Common myeloid progenitor, CD34-positive (primary cell): ENCODE measurements around the gene IQCB1. TPM values are rescaled to one million over a fixed set of nuclear protein-coding genes. Genes with fewer than 3 reads are reported as not detected.

ENCODE experiments used
- CTCF ChIA-PET: fragments of 350-600 bp; sonication (Branson Sonifier 250); formaldehyde crosslinking; loops from one replicate; lab custom pipeline; 2021; ENCODE audit warnings: antibody characterized with exemption; lab: Charles Lee
- POLR2A ChIA-PET: fragments of 350-600 bp; sonication (Branson Sonifier 250); formaldehyde crosslinking; loops from one replicate; lab custom pipeline; 2021; ENCODE audit warnings: antibody characterized with exemption; lab: Charles Lee
- DNase-seq, 3 donors: peaks; one replicate each; pipeline versions ENCODE4 v3.0.0 to v3.0.0-alpha.2; 2013
- H3K27ac ChIP-seq, 2 experiments: 1 replicate in 1 of 2; 2 replicates in 1 of 2; pipeline ENCODE4 v1.7.0; 2013; ENCODE audit warnings: inconsistent platforms in 2 of 2, low read length in 2 of 2, mild to moderate bottlenecking in 2 of 2, low read depth in 1 of 2, moderate library complexity in 1 of 2; ENCODE audit not compliant: severe bottlenecking in 2 of 2, insufficient read depth in 1 of 2, poor library complexity in 1 of 2
- H3K27me3 ChIP-seq, 5 experiments: replicated peaks in 2 of 5; 1 replicate in 3 of 5; 2 replicates in 2 of 5; pipeline versions ENCODE4 v1.6.1 to v1.7.0; 2013; ENCODE audit warnings: low read length in 4 of 5, mild to moderate bottlenecking in 2 of 5, moderate library complexity in 2 of 5, inconsistent platforms in 1 of 5; ENCODE audit not compliant: insufficient read depth in 5 of 5, control insufficient read depth in 4 of 5
- H3K36me3 ChIP-seq, 4 experiments: 1 replicate in 2 of 4; 2 replicates in 2 of 4; pipeline versions ENCODE4 v1.6.1 to v1.7.0; 2013; ENCODE audit warnings: low read length in 3 of 4, control low read depth in 1 of 4, mild to moderate bottlenecking in 1 of 4; ENCODE audit not compliant: control insufficient read depth in 4 of 4, insufficient read depth in 4 of 4
- H3K4me1 ChIP-seq, 4 experiments: 1 replicate in 3 of 4; 2 replicates in 1 of 4; pipeline versions ENCODE4 v1.6.1 to v1.7.1; 2013; ENCODE audit warnings: low read length in 3 of 4, mild to moderate bottlenecking in 3 of 4, control low read depth in 1 of 4, inconsistent platforms in 1 of 4, moderate library complexity in 1 of 4; ENCODE audit not compliant: control insufficient read depth in 4 of 4, insufficient read depth in 4 of 4; ENCODE audit errors: control extremely low read depth in 1 of 4
- H3K4me3 ChIP-seq, 7 experiments: 1 replicate in 4 of 7; 2 replicates in 3 of 7; pipeline versions ENCODE4 v1.5.1 to v1.7.0; 2013; ENCODE audit warnings: mild to moderate bottlenecking in 7 of 7, low read length in 6 of 7, moderate library complexity in 6 of 7, inconsistent platforms in 2 of 7, low read depth in 2 of 7, control low read depth in 1 of 7; ENCODE audit not compliant: insufficient read depth in 4 of 7, control insufficient read depth in 1 of 7; ENCODE audit errors: extremely low read depth in 1 of 7
- H3K9me3 ChIP-seq, 5 experiments: 1 replicate in 4 of 5; 2 replicates in 1 of 5; pipeline versions ENCODE4 v1.6.1 to v1.7.1; 2013; ENCODE audit warnings: low read length in 4 of 5, mild to moderate bottlenecking in 2 of 5, inconsistent platforms in 1 of 5, low read depth in 1 of 5, moderate library complexity in 1 of 5; ENCODE audit not compliant: control insufficient read depth in 4 of 5, insufficient read depth in 2 of 5; ENCODE audit errors: control extremely low read depth in 1 of 5
- WGBS: methylation state at CpG from one replicate; pipeline ENCODE4 v1.1.5; 2013; ENCODE audit not compliant: insufficient coverage; 5-methylcytosine and 5-hydroxymethylcytosine counted together
- polyA plus RNA-seq: library from polyadenylated mRNA; unstranded; fragments of 120-200 nt; gene quantifications from one replicate; pipeline ENCODE4 v1.2.1, GENCODE V29; 2013

Gene IQCB1, protein sequence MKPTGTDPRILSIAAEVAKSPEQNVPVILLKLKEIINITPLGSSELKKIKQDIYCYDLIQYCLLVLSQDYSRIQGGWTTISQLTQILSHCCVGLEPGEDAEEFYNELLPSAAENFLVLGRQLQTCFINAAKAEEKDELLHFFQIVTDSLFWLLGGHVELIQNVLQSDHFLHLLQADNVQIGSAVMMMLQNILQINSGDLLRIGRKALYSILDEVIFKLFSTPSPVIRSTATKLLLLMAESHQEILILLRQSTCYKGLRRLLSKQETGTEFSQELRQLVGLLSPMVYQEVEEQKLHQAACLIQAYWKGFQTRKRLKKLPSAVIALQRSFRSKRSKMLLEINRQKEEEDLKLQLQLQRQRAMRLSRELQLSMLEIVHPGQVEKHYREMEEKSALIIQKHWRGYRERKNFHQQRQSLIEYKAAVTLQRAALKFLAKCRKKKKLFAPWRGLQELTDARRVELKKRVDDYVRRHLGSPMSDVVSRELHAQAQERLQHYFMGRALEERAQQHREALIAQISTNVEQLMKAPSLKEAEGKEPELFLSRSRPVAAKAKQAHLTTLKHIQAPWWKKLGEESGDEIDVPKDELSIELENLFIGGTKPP
- 45.1 TPM for polyA plus RNA-seq

DNA sequence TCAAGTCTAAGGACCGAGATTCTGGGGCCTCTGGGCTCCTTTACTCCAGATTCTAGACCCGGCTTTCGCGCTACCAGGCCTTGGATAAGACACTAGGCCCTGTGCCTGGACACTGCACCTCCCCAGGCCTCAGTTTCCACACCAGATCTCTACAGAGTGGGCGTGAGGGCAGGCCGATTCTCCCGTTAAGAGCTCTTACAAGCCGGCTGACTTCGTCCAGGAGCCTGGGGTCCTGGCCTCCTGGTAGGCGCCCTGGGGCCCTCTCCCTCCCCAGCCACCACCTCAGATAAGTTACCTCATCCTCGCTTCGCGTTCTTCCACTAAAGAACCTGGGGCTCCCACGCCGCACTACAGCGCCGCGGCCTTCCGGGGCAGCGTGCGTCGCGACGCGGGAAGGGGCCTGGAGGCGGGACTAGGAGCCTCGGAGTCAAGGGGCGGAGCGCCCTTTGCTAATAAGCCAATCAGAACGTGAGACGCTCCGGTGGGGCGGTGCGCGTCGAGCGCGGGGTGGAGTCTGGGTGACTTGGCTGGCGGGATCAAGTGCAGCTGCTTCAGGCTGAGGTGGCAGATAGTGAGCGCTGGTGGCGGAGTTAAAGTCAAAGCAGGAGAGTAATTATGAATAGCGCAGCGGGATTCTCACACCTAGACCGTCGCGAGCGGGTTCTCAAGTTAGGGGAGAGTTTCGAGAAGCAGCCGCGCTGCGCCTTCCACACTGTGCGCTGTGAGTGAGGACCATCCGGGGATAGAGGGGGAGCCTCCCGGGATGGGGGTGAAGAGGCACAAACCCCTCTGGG lies at the start of gene IQCB1, which contains the start of gene EAF2:
Gene IQCB1, minus strand, starts transcription at position 390 of the 794 bp plus-strand sequence. CDS start 6,100 bp downstream, outside the sequence.
Gene EAF2, plus strand, starts transcription at position 539 of the 794 bp plus-strand sequence. Its CDS starts 77 bp downstream, at position 616.
- ChIA-PET POLR2A (no interaction called here), CTCF (no interaction called here)
- Histone ChIP-seq H3K4me3 (peak within 1 kb of the TSS; percentile 58 to 100 (median 90)), H3K27ac (peak within 1 kb of the TSS; percentile 82 to 93), H3K36me3 (peaks cover 9 to 29% (median 17%) of the 10 kb centered on the region in 4 experiments), H3K27me3 (no peaks in the 10 kb centered on the region), H3K4me1 (peaks cover 17 to 48% (median 25%) of the 10 kb centered on the region in 4 experiments), H3K9me3 (peaks cover 0 to 2% (median 0%) of the 10 kb centered on the region in 5 experiments)
- peak; percentile 97 to 99 (median 98) for DNase-seq
- WGBS = 0% methylated on average over 51 of the region's 54 CpGs

GRCh38 chr3:121883507-121883906 lies 48.6 kb upstream of the IQCB1 start:
- peak; percentile 21 to 42 (median 33) for DNase-seq
- H3K27me3 ChIP-seq = no peaks in the 10 kb centered on the region
- ChIA-PET POLR2A (no interaction called here), CTCF (interaction anchor here (1.1 kb wide), 1 partner anchor 372 kb away, joined by 3 read pairs; no protein-coding TSS in a partner anchor)
- no peaks in the 10 kb centered on the region for H3K9me3 ChIP-seq
- H3K4me3 ChIP-seq = no peak overlapping the region
- peaks cover 5 to 20% (median 11%) of the 10 kb centered on the region in 4 experiments for H3K36me3 ChIP-seq
- no peak overlapping the region for H3K27ac ChIP-seq
- WGBS = no CpG with 5 or more reads among the region's 1 CpG
- H3K4me1 ChIP-seq = no peaks in the 10 kb centered on the region

GRCh38 chr3:121878411-121878810 lies 43.6 kb upstream of the IQCB1 start:
- CTCF ChIA-PET = no interaction called here

DNA sequence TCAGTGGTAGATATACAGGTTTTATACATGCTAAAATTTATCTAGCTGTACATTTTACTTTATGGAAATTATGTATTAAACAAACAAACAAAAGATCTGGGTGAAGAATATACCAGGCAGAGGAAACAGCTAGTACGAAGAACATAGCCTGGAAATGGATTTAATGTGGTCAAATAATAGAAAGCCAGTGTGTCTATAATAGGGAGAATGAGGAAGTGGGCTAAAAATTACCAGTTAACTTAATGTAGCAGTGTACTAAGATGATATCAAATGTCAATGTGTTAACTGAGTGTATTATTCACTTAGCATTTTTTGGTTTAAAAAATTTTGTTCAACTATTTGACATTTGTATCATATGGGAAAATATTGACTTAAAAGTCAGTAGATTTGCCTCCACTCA lies 36.6 kb upstream of the IQCB1 start:
- POLR2A ChIA-PET = no interaction called here
- Histone ChIP-seq H3K4me1 (peaks cover 0 to 14% (median 5%) of the 10 kb centered on the region in 4 experiments), H3K36me3 (peaks cover 2 to 37% (median 20%) of the 10 kb centered on the region in 4 experiments), H3K9me3 (no peaks in the 10 kb centered on the region), H3K27me3 (no peaks in the 10 kb centered on the region), H3K4me3 (no peak overlapping the region), H3K27ac (no peak overlapping the region)
- DNase-seq = peak in 2 of 3 donors; percentile 58 to 76
- CTCF ChIA-PET = interaction anchor here (0.6 kb wide), 1 partner anchor 324 kb away, joined by 3 read pairs; no protein-coding TSS in a partner anchor
- WGBS = 0% methylated on average over 1 of the region's 1 CpG

More at GRCh38 chr3:121878411-121878810, 43.6 kb upstream of the IQCB1 start:
- Histone ChIP-seq H3K4me3 (no peak overlapping the region), H3K4me1 (no peaks in the 10 kb centered on the region), H3K9me3 (no peaks in the 10 kb centered on the region), H3K36me3 (peaks cover 2 to 32% (median 15%) of the 10 kb centered on the region in 4 experiments), H3K27ac (no peak overlapping the region), H3K27me3 (no peaks in the 10 kb centered on the region)
- DNase-seq = no peak
- 100% methylated on average over 1 of the region's 1 CpG for WGBS
- POLR2A ChIA-PET = no interaction called here

GRCh38 chr3:121870717-121871116 lies 35.9 kb upstream of the IQCB1 start:
- DNase-seq = peak in 2 of 3 donors; percentile 14 to 35
- H3K36me3 ChIP-seq = peaks cover 4 to 39% (median 23%) of the 10 kb centered on the region in 4 experiments
- no peaks in the 10 kb centered on the region for H3K9me3 ChIP-seq
- H3K4me3 ChIP-seq = no peak overlapping the region
- ChIA-PET CTCF (no interaction called here), POLR2A (no interaction called here)
- no peaks in the 10 kb centered on the region for H3K27me3 ChIP-seq
- H3K27ac ChIP-seq = no peak overlapping the region
- H3K4me1 ChIP-seq = peaks cover 0 to 14% (median 5%) of the 10 kb centered on the region in 4 experiments

GRCh38 chr3:121869736-121870135 lies 34.9 kb upstream of the IQCB1 start:
- Histone ChIP-seq H3K4me1 (peaks cover 0 to 14% (median 5%) of the 10 kb centered on the region in 4 experiments), H3K27me3 (no peaks in the 10 kb centered on the region), H3K9me3 (no peaks in the 10 kb centered on the region), H3K36me3 (peaks cover 12 to 40% (median 23%) of the 10 kb centered on the region in 4 experiments), H3K4me3 (no peak overlapping the region), H3K27ac (peak overlapping the region in 1 of 2 experiments; percentile 21)
- WGBS = 100% methylated on average over 1 of the region's 2 CpGs
- POLR2A ChIA-PET = interaction anchor here (0.7 kb wide), 1 partner anchor 169 kb away, joined by 4 read pairs; no protein-coding TSS in a partner anchor
- DNase-seq = peak in 2 of 3 donors; percentile 59 to 78
- CTCF ChIA-PET = no interaction called here
